ENCODE measurements around the gene AMTN.

Gene AMTN

GRCh38 chr4:70504733-70505132 lies 13.6 kb upstream of the AMTN start:
- TF ChIP-seq, protein P1, sequence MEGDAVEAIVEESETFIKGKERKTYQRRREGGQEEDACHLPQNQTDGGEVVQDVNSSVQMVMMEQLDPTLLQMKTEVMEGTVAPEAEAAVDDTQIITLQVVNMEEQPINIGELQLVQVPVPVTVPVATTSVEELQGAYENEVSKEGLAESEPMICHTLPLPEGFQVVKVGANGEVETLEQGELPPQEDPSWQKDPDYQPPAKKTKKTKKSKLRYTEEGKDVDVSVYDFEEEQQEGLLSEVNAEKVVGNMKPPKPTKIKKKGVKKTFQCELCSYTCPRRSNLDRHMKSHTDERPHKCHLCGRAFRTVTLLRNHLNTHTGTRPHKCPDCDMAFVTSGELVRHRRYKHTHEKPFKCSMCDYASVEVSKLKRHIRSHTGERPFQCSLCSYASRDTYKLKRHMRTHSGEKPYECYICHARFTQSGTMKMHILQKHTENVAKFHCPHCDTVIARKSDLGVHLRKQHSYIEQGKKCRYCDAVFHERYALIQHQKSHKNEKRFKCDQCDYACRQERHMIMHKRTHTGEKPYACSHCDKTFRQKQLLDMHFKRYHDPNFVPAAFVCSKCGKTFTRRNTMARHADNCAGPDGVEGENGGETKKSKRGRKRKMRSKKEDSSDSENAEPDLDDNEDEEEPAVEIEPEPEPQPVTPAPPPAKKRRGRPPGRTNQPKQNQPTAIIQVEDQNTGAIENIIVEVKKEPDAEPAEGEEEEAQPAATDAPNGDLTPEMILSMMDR (IDR thresholded peaks at IDR 0.05): no peak
- H3K36me3 ChIP-seq: no peaks in the 10 kb centered on the region
- intact Hi-C loops (cut with DNase I; ENCODE audit: low total_unique reads): no loop called here

GRCh38 chr4:70505151-70505748 lies 13.1 kb upstream of the AMTN start:
- Histone ChIP-seq H3K36me3 (no peaks in the 10 kb centered on the region), H3K27ac (no peak overlapping the region), H3K27me3 (peaks cover 0 to 2% of the 10 kb centered on the region in 2 donors), H3K4me1 (no peaks in the 10 kb centered on the region), H3K4me3 (no peak overlapping the region), H3K9me3 (no peaks in the 10 kb centered on the region)
- TF ChIP-seq, protein P1 (IDR thresholded peaks at IDR 0.05): peak; percentile 45 to 75
- intact Hi-C loops (cut with DNase I; ENCODE audit: low total_unique reads): no loop called here
- DNase-seq: peak in 1 of 2 donors; percentile 30

More at GRCh38 chr4:70504733-70505132, 13.6 kb upstream of the AMTN start:
- Histone ChIP-seq H3K4me3 (no peak overlapping the region), H3K9me3 (no peaks in the 10 kb centered on the region), H3K27me3 (peaks cover 0 to 2% of the 10 kb centered on the region in 2 donors), H3K4me1 (no peaks in the 10 kb centered on the region), H3K27ac (no peak overlapping the region)
- DNase-seq: no peak

DNA sequence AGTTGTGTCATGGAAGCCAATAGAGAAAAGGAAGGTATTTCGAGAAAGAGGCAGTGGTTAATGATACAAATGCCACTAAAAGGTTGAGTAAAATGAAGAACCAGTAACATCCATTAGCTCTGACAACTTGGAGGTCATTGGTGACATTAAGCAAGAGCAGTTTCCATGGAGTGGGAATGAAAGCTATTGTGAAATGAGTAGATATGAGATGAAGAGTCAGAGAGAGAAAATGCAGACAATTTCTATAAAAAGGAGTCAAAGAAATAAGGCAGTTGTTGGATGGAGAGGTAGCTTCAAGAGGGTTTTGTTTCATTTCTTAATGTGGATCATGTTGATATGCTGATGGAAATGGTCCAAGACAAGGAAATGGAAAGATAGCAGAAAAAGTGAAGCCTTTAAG lies 9.6 kb upstream of the AMTN start:
- no peak overlapping the region for H3K4me3 ChIP-seq
- no peaks in the 10 kb centered on the region for H3K9me3 ChIP-seq
- H3K27me3 ChIP-seq: peaks cover 0 to 2% of the 10 kb centered on the region in 2 donors
- no peak for DNase-seq
- TF ChIP-seq, protein P1 (IDR thresholded peaks at IDR 0.05): no peak
- H3K36me3 ChIP-seq: no peaks in the 10 kb centered on the region
- no peaks in the 10 kb centered on the region for H3K4me1 ChIP-seq
- H3K27ac ChIP-seq: no peak overlapping the region
- intact Hi-C loops (cut with DNase I; ENCODE audit: low total_unique reads): no loop called here

GRCh38 chr4:70511365-70511764 lies 7.0 kb upstream of the AMTN start:
- TF ChIP-seq, protein P1 (IDR thresholded peaks at IDR 0.05): no peak
- Histone ChIP-seq H3K9me3 (no peaks in the 10 kb centered on the region), H3K27ac (no peak overlapping the region), H3K4me1 (no peaks in the 10 kb centered on the region), H3K4me3 (no peak overlapping the region), H3K36me3 (no peaks in the 10 kb centered on the region), H3K27me3 (peaks cover 0 to under 1% of the 10 kb centered on the region in 2 donors)
- intact Hi-C loops (cut with DNase I; ENCODE audit: low total_unique reads): no loop called here
- DNase-seq: no peak

DNA sequence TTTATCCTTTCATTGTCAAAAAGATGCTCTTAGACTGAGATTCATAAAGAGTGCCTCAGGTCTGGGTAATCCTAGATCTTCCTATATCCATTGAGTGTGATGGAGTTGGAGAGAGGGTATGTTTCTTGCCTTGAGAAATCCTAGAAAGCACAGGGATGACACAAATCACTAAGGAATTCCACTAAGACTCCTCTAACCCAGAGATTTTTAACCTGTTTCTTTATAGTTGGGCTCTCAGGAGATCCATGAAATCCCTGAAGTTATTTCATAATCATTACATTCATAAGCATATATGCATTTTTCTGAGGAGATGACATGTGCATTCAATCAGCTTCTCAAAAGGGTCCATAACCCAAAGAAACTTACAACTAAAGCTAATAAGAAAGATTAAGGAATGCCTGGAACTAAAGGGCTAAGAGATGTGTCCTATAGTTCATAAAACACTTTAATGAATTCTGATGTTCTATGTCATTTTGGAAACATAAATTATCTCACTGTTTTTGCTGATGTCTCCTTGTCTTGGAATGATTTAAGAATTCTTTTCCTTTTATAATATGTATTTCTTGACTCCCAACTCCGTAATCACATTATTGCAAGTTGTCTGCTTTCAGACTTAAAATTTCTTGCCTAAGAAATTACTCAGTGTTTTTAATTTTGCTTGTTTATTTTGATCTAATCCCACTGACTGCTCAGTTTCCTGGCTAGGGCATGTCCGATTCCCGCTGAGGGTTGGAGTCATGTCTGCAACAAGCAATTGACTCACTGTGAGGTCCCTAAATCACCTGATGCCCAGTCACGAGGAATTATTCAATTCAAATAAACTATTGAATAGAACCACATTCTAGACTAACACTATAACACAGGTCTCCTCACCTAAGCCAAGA lies 2.8 kb upstream of the AMTN start:
- Histone ChIP-seq H3K9me3 (no peaks in the 10 kb centered on the region), H3K36me3 (no peaks in the 10 kb centered on the region), H3K27ac (no peak overlapping the region), H3K4me3 (no peak overlapping the region), H3K4me1 (no peaks in the 10 kb centered on the region), H3K27me3 (no peaks in the 10 kb centered on the region)
- intact Hi-C loops (cut with DNase I; ENCODE audit: low total_unique reads): no loop called here
- no peak for DNase-seq
- TF ChIP-seq, protein P1 (IDR thresholded peaks at IDR 0.05): no peak
